Left renal pelvis (tissue), 4 donors: ENCODE measurements around the gene CDH13. TPM values are rescaled to one million over a fixed set of nuclear protein-coding genes. Genes with fewer than 3 reads are reported as not detected.

Experiments used
- DNase-seq, 4 donors: peaks; one replicate each; pipeline ENCODE4 v3.0.0-alpha.2; 2013; ENCODE audit warnings: low read depth in 4 of 4, low spot score in 3 of 4
- polyA plus RNA-seq, 4 donors: library from polyadenylated mRNA; unstranded; fragments of 120-200 nt; gene quantifications; one replicate each; pipeline ENCODE4 v1.2.1, GENCODE V29; 2013; ENCODE audit not compliant: insufficient read length in 4 of 4

Gene CDH13
- polyA plus RNA-seq, 4 donors: 4.9 to 18.0 (median 11.3) TPM

DNA sequence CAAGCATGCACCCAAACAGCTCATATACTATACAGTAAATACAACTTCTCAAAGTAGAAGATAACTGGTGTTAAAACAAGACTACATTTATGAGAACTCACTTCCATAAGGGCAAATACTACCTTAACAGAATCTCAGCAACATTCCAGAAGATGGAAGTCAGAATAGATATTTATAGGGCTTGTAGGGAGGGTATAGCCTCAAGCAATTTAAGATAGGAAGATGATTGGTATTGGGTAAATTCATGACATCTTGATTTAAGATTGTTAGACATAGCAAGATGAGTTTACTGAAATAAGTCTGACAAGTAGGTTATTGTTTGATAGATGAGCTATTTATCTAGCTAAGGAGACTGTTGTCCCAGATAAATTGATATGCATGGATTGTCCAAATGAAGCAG, 250.2 kb downstream of the CDH13 start:
- DNase-seq: no peak

DNA sequence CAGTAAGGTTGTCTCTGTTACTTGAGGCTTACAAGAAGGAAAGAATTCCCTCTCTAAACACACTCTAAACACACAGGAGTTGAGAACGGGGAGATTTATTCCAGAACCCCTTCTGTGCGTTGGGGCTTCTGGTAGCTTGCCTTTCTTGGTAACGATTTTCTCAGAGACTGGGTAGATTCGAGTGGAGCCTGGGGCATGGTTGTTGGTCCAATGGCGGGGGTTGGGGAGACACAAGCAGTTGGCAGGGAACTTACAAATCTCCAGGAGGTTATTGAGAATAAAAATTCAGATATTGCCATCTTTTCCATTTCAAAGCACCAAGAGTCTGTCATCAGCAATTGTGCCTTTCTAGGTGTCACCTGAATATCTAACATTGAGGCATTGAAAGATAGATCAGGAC, 251.7 kb downstream of the CDH13 start:
- no peak for DNase-seq

GRCh38 chr16:82880346-82880745, 253.6 kb downstream of the CDH13 start:
- DNase-seq: no peak

DNA sequence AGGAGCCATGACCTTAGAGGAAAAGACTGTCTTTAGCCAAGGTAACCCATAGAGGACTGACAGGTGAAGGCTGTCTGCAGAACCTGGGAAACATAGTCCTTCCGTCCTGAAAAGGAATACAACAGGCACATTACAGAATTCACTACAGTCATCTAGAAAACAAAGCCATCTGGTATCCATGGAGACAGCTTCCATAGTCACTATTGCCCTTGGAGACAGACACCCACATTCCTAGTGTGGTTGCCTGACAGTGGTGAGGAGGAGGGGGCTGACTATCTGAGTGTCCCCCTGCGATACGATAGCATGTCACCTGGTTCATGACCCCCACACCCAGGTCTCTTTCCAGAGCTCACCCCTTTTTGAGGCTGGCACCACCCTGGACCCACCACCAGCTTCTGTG, 254.7 kb downstream of the CDH13 start:
- DNase-seq: no peak

DNA sequence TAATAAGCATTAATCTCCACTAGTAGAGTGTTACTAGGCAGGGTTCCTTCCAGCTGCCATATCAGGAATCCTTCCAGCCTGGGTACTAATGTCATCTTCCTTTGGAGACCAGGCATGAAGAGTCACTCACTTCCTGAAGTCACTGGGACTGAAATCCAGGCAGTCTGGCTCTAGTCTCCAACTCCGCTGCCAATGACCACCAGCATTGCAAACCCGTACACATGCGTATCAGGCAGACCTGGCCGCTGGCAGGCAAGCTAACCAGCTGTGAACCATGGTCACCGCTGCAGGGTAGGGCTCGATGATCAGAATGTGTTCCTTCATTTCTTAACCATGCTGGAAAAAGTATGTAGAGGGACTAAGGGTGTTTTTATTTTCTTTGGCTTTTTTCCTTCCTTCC, 255.5 kb downstream of the CDH13 start:
- no peak for DNase-seq

- no peak for DNase-seq
These were observed 256.4 kb downstream of the CDH13 start for GRCh38 chr16:82882982-82883835.

- no peak for DNase-seq
These were observed 257.6 kb downstream of the CDH13 start for GRCh38 chr16:82884320-82884898.

GRCh38 chr16:82886146-82886545, 259.4 kb downstream of the CDH13 start:
- DNase-seq: no peak

DNA sequence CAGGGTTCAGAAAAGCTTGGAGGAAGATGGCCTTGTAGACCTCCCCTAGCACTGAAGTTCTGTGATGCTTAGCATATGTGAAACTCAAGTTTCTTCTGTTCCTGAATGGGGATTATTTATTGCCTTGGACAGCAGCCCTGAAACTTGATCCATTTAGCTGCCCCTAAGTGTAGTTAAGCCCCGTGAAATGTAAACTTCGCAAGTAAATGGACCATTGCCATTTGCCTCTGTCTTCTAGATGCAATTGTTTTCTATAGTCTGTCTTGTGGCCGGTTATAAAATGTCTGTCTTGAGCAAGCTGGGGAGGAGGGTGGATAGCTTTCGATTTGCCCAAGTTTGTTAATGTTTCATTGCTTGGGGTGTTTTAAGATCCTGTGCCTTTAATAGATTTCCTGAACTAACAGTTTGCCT, 261.8 kb downstream of the CDH13 start:
- peak; percentile 77 to 83 (median 79) for DNase-seq

- DNase-seq: no peak
These were observed 264.7 kb downstream of the CDH13 start for GRCh38 chr16:82891424-82891823.

- no peak for DNase-seq
These were observed 265.1 kb downstream of the CDH13 start for GRCh38 chr16:82891918-82892317.

DNA sequence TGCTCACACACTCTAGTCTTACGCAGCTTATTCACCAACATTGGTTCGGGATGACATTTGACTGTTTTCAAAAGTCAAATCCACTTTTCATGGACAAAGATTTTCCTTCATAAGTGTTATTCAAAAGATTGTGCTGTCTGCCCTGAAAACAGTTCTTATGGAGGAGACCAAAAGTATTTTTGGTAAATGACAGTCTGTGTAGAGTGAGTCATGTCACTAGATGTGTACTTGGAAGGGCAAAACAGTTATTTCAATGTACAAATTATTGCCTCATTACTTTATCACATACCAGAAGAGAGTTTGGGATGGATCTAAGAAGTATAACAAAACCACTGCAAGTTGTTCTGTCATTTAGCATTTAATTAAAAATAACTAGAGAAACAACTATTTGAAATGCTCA, 265.6 kb downstream of the CDH13 start:
- no peak for DNase-seq

DNA sequence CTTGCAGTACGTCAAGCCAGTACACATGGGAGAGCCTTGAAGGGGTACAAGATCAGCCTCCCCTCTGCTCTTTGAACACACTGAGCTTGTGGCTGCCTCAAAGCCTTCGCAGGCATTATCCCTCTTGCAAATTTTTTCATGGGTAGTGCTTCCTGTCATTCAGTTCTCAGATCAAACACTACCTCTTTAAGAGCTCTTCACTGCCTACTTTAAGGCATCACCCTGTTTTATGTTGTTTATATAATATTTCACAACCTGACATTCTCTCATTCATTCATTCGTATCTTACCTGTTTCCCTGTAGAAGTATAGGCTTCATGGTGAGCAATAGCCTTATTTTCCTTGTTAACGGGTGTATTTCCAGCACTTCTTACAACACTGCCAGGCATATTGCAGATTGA, 269.1 kb downstream of the CDH13 start:
- DNase-seq: no peak

DNA sequence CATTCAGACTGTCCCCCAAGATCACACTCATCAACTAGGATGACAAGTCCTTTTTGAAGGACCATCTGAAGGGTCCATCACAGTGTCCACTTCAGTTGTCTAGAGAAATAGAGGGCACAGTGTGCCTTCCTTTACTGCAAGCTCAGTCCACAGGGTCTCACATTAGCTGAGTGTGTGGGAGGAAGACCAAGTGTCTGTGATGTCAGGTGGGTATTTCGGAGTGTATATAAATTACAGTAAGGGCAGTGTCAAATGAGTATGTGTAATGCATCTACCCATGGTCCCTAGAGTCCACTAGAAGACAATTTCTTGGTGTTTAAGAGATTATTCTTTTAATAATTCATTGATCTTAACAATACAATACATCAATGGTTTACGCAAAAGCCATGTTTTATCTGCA, 272.2 kb downstream of the CDH13 start:
- DNase-seq: no peak

DNA sequence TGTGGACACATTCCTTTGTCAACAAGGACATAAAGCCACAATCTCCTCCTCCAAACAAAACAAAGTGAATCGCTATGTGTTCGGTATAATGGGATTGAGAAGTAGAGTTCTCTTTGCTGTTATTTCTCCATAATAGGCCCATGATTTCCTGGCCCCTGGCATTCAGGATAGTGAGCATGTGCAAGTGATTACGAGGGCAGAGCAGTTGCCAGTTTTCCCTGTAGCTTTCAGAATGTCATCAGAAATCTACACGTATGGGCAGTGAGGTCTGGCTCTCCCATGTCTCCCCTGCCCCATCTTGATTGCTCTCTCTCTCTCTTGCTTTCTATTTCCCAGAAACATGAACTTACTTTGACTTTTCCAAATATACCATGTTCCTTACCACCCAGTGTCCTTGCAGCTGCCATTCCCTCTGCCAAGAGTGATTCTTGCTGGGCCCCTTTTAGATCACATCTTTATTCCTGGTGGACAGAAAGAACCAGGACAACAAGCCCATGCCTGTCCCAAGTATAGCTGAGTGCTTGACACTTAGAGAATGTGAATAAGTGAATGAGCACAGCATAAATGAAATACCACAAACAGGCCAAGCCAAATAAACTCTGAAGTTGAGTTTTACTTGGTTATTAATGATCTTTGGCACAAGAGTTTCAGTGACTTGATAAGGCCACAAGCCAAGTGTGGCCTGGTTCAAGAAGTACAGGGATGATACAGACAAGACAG, 273.1 kb downstream of the CDH13 start:
- no peak for DNase-seq

- no peak for DNase-seq
These were observed 273.8 kb downstream of the CDH13 start for GRCh38 chr16:82900559-82900958.

- no peak for DNase-seq
These were observed 285.2 kb downstream of the CDH13 start for GRCh38 chr16:82911925-82912324.

GRCh38 chr16:82915139-82915824, 288.5 kb downstream of the CDH13 start:
- DNase-seq: no peak

- no peak for DNase-seq
These were observed 291.3 kb downstream of the CDH13 start for GRCh38 chr16:82917886-82918595.

DNA sequence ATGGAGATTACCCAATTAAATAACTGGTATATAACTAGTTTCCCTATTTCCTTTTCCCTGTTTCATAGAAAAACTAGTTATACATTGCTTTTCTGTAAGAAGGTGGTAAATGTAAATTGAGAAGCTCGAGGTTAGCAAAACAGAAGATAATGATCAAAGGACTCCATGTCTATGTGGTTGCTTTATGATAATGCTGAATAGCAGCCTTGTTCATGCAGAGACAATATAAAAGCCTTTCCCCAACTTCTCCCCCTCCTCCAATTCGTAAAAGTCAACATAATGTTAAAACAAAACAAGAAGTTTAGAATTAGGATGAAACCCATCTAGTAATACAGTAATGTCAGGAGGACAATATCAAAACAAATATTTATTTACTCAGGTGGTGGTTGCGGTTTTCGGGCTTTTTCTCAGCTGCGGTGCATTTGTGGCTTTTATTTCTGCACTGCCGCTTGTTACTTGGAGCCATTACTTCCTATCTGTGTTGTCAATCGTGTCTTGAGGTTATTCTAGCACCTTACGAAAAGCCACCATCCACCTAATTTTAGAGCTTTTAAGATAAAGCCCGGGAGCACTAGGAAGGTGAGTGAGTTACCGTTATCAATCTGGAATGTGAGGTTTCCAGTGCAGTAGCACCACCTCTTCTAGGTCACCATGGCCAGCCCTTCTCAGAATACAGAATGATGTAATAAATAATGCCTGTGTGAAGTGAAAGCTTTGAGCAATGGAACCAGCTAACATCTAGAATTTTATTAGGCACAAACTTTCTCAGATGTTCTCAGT, 297.5 kb downstream of the CDH13 start:
- no peak for DNase-seq
